RWPE2 (cell line): Measurements from ENCODE around the gene MMP23B.

ENCODE experiments used
- ATAC-seq: fragments of 200-7000 bp; cut with Tn5 transposase; 3 replicates; pipeline ENCODE4 v1.9.1; 2021; ENCODE audit warnings: low read depth
- DNase-seq: peaks from one replicate; pipeline ENCODE4 v3.0.0-alpha.2; 2020; ENCODE audit warnings: low spot score
- H3K27ac ChIP-seq: fragments of 450-650 bp; 2 replicates; pipeline ENCODE4 v1.5.1; 2017; ENCODE audit warnings: mild to moderate bottlenecking; ENCODE audit not compliant: poor library complexity, severe bottlenecking
- H3K27me3 ChIP-seq: fragments of 250-450 bp; sonication (Bioruptor Pico); 2 replicates; pipeline ENCODE4 v1.5.1; 2021; ENCODE audit warnings: mild to moderate bottlenecking, moderate library complexity; ENCODE audit not compliant: insufficient read depth, poor library complexity, severe bottlenecking
- H3K36me3 ChIP-seq: fragments of 250-450 bp; sonication (Bioruptor Pico); 2 replicates; pipeline ENCODE4 v1.5.1; 2020; ENCODE audit warnings: low read depth, mild to moderate bottlenecking, moderate library complexity
- H3K4me1 ChIP-seq: fragments of 250-450 bp; sonication (Bioruptor Pico); 2 replicates; pipeline ENCODE4 v1.5.1; 2021; ENCODE audit warnings: mild to moderate bottlenecking, moderate library complexity; ENCODE audit not compliant: insufficient read depth, poor library complexity, severe bottlenecking
- H3K4me3 ChIP-seq: fragments of 250-450 bp; sonication (Bioruptor Pico); 2 replicates; pipeline ENCODE4 v1.5.1; 2021; ENCODE audit warnings: mild to moderate bottlenecking, moderate library complexity; ENCODE audit not compliant: severe bottlenecking
- H3K9me3 ChIP-seq: fragments of 250-450 bp; sonication (Bioruptor Pico); 2 replicates; pipeline ENCODE4 v1.5.1; 2021; ENCODE audit warnings: mild to moderate bottlenecking, moderate library complexity; ENCODE audit not compliant: severe bottlenecking
- TF ChIP-seq, protein P1 (sequence below): fragments of 450-650 bp; IDR thresholded peaks from one replicate; pipeline ENCODE4 v1.5.1; 2017; ENCODE audit warnings: mild to moderate bottlenecking, moderate library complexity; ENCODE audit not compliant: poor library complexity, severe bottlenecking

MMP23B gene

GRCh38 chr1:1665815-1666251, 33.9 kb downstream of the MMP23B start:
- Histone ChIP-seq H3K27me3 (no peaks in the 10 kb centered on the region), H3K36me3 (peaks cover 14% of the 10 kb centered on the region), H3K27ac (no peak overlapping the region), H3K4me3 (no peak overlapping the region), H3K4me1 (no peaks in the 10 kb centered on the region), H3K9me3 (no peaks in the 10 kb centered on the region)
- TF ChIP-seq, protein P1, sequence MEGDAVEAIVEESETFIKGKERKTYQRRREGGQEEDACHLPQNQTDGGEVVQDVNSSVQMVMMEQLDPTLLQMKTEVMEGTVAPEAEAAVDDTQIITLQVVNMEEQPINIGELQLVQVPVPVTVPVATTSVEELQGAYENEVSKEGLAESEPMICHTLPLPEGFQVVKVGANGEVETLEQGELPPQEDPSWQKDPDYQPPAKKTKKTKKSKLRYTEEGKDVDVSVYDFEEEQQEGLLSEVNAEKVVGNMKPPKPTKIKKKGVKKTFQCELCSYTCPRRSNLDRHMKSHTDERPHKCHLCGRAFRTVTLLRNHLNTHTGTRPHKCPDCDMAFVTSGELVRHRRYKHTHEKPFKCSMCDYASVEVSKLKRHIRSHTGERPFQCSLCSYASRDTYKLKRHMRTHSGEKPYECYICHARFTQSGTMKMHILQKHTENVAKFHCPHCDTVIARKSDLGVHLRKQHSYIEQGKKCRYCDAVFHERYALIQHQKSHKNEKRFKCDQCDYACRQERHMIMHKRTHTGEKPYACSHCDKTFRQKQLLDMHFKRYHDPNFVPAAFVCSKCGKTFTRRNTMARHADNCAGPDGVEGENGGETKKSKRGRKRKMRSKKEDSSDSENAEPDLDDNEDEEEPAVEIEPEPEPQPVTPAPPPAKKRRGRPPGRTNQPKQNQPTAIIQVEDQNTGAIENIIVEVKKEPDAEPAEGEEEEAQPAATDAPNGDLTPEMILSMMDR, result peak; percentile 9
- DNase-seq (no peak), ATAC-seq (no peak)

DNA sequence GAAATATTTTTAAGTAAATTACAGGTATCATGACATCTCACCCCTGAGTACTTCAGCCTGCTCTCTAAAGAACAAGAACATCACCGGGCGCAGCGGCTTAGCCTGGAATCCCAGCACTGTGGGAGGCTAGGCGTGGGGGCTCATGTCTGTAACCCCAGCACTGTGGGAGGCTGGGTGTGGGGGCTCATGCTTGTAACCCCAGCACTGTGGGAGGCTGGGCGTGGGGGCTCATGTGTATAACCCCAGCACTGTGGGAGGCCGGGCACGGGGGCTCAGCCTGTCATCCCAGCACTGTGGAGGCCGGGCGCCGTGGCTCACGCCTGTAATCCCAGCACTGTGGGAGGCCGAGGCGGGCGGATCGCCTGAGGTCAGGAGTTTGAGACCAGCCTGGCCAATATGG, 34.6 kb downstream of the MMP23B start:
- Histone ChIP-seq H3K27ac (no peak overlapping the region), H3K36me3 (peaks cover 14% of the 10 kb centered on the region)
- ATAC-seq, result no peak

DNA sequence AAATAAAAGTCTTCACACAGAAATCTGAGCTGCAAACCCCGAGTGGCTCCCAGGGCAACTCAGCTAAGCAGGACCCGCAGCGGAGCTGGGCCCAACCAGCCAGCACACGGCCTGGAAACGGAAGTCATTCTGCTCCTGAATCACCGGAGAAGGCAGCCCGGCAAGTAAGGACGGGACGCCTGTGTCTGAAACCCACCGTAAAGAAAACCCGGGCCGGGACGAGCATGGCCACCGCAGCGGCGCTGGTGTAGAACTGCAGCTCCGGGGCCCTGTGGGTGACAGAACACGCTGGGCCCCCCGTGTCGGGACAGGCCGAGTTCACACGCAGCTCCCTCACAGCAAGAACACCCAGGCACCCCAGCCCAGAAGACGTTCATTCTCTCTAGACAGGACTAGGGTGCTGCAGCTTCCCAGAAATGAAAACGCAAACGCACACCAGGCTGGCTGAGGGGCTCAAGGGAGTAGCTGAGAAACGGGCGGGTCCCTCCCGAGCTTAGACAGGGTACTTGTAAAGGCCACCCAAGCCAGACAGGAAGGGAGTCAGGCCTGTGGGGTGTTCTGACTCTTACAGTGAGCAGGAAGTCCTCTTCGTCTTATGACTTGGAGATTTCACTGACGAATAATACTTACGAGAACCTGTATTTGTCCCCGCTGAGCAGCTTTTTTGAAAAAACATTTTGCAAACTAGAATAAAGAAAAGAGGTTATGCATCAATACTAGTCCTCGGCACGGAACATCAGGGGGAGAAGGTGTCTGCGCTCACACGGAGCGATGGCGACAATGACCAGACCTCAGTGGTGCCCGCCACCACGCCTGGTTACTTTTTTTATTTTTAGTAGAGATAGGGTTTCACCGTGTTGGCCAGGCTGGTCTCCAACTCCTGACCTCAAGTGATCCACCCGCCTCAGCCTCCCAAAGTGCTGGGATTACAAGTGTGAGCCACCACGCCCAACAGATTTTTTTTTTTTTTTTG, 37.8 kb downstream of the MMP23B start:
- ATAC-seq (no peak), DNase-seq (no peak)
- no peak overlapping the region for H3K27ac ChIP-seq
- H3K9me3 ChIP-seq, result no peaks in the 10 kb centered on the region
- TF ChIP-seq, protein P1, result no peak
- no peaks in the 10 kb centered on the region for H3K27me3 ChIP-seq
- H3K4me1 ChIP-seq, result no peaks in the 10 kb centered on the region
- H3K36me3 ChIP-seq, result peaks cover 14% of the 10 kb centered on the region
- H3K4me3 ChIP-seq, result no peak overlapping the region

More for the DNA sequence above, 34.6 kb downstream of the MMP23B start:
- TF ChIP-seq, protein P1, result no peak
- Histone ChIP-seq H3K9me3 (no peaks in the 10 kb centered on the region), H3K27me3 (no peaks in the 10 kb centered on the region), H3K4me3 (no peak overlapping the region), H3K4me1 (no peaks in the 10 kb centered on the region)
- no peak for DNase-seq

DNA sequence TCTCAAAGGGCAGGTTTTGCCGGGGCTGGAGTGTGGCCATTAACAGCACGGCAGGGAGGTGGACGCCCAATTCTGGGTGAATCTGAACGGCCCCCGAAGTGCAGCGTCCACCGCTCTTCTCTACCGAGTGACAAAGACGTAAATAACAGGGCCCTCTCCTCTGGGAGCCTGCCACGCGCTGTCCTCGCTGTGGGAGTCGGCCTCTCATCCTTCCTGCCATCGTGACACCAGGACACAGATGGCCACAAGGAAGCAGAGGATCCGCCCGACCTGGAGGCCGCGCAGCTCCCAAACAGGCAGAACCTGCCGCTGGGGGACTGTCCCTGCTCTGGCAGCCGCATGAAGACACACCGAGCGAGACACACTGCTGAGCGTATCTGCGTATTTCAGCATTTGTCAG, 38.9 kb downstream of the MMP23B start:
- Histone ChIP-seq H3K4me3 (no peak overlapping the region), H3K4me1 (no peaks in the 10 kb centered on the region), H3K36me3 (peaks cover 6% of the 10 kb centered on the region), H3K27me3 (no peaks in the 10 kb centered on the region), H3K27ac (no peak overlapping the region), H3K9me3 (no peaks in the 10 kb centered on the region)
- TF ChIP-seq, protein P1, result no peak
- DNase-seq (no peak), ATAC-seq (no peak)
